HEK293 (cell line): ENCODE results near the gene ANKRD35.

Experiments
- KLF16 ChIP-seq: fragments of 450-650 bp; formaldehyde crosslinking; IDR thresholded peaks from 2 replicates; pipeline ENCODE4 v1.5.1; 2017; ENCODE audit warnings: missing biosample characterization, missing genetic modification characterization
- ZBTB11 ChIP-seq: fragments of 450-650 bp; formaldehyde crosslinking; conservative IDR thresholded peaks from 2 replicates; pipeline ENCODE4 v1.5.1; 2016; ENCODE audit warnings: low read depth, missing biosample characterization, missing genetic modification characterization
- ZNF121 ChIP-seq: fragments of 450-650 bp; formaldehyde crosslinking; IDR thresholded peaks from 2 replicates; pipeline ENCODE4 v1.5.1; 2016; ENCODE audit warnings: missing biosample characterization, missing genetic modification characterization
- ZNF140 ChIP-seq: fragments of 450-650 bp; formaldehyde crosslinking; IDR thresholded peaks from 2 replicates; pipeline ENCODE4 v1.5.1; 2016; ENCODE audit warnings: missing biosample characterization, missing genetic modification characterization
- ZNF600 ChIP-seq: fragments of 450-650 bp; formaldehyde crosslinking; IDR thresholded peaks from 2 replicates; pipeline ENCODE4 v1.5.1; 2016; ENCODE audit warnings: missing biosample characterization, missing genetic modification characterization
- ZNF776 ChIP-seq: fragments of 450-650 bp; formaldehyde crosslinking; IDR thresholded peaks from 2 replicates; pipeline ENCODE4 v1.5.0; 2017; ENCODE audit warnings: missing biosample characterization, missing genetic modification characterization, borderline replicate concordance
- ZNF791 ChIP-seq: fragments of 450-650 bp; formaldehyde crosslinking; IDR thresholded peaks from 2 replicates; pipeline ENCODE4 v1.5.1; 2016; ENCODE audit warnings: missing biosample characterization, missing genetic modification characterization
- TF ChIP-seq, protein P1 (sequence below): fragments of 450-650 bp; formaldehyde crosslinking; IDR thresholded peaks from 2 replicates; pipeline ENCODE4 v1.5.1; 2016; ENCODE audit warnings: missing biosample characterization, missing genetic modification characterization
- TF ChIP-seq, protein P2 (sequence below): fragments of 450-650 bp; formaldehyde crosslinking; IDR thresholded peaks from 2 replicates; pipeline ENCODE4 v1.5.1; 2016; ENCODE audit warnings: missing biosample characterization, missing genetic modification characterization
- TF ChIP-seq, protein P3 (sequence below): fragments of 450-650 bp; formaldehyde crosslinking; IDR thresholded peaks from 2 replicates; pipeline ENCODE4 v1.5.1; 2016; ENCODE audit warnings: missing biosample characterization, missing genetic modification characterization

DNA sequence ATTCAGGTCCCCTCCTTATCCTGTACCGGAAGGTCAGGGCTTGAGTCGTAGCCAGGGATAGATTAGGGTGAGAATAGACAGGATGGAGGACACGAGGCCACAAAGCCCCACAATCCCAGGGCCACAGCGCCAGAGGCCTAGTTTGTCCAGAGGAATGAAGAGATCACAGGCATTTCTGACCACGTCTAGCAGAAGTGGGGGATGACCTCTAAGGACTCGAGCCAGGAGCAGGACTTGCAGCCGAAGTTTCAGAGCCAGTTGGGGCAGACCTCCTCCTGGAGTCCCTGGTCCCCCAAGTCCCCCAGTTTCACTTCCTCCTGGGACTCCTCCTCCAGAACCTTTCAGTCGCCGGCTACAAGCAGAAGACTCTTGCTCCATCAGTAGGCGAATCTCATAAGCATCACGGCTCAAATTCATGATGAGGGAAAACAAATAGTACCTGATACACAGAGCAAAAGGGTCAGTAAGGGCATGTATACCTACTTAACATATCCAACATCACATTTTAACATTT lies 26.5 kb upstream of the ANKRD35 start:
- TF ChIP-seq, protein P1, sequence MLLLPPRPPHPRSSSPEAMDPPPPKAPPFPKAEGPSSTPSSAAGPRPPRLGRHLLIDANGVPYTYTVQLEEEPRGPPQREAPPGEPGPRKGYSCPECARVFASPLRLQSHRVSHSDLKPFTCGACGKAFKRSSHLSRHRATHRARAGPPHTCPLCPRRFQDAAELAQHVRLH (tag by site-specific recombination) = no peak
- no peak for TF ChIP-seq ZNF791 (tag by site-specific recombination)
- no peak for TF ChIP-seq ZBTB11 (tag by site-specific recombination)
- TF ChIP-seq, protein P2, sequence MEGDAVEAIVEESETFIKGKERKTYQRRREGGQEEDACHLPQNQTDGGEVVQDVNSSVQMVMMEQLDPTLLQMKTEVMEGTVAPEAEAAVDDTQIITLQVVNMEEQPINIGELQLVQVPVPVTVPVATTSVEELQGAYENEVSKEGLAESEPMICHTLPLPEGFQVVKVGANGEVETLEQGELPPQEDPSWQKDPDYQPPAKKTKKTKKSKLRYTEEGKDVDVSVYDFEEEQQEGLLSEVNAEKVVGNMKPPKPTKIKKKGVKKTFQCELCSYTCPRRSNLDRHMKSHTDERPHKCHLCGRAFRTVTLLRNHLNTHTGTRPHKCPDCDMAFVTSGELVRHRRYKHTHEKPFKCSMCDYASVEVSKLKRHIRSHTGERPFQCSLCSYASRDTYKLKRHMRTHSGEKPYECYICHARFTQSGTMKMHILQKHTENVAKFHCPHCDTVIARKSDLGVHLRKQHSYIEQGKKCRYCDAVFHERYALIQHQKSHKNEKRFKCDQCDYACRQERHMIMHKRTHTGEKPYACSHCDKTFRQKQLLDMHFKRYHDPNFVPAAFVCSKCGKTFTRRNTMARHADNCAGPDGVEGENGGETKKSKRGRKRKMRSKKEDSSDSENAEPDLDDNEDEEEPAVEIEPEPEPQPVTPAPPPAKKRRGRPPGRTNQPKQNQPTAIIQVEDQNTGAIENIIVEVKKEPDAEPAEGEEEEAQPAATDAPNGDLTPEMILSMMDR (tag by site-specific recombination) = no peak
- no peak for TF ChIP-seq ZNF600 (tag by site-specific recombination)
- TF ChIP-seq ZNF121 (tag by site-specific recombination) = no peak
- no peak for TF ChIP-seq ZNF776 (tag by site-specific recombination)
- no peak for TF ChIP-seq KLF16 (tag by site-specific recombination)
- TF ChIP-seq, protein P3, sequence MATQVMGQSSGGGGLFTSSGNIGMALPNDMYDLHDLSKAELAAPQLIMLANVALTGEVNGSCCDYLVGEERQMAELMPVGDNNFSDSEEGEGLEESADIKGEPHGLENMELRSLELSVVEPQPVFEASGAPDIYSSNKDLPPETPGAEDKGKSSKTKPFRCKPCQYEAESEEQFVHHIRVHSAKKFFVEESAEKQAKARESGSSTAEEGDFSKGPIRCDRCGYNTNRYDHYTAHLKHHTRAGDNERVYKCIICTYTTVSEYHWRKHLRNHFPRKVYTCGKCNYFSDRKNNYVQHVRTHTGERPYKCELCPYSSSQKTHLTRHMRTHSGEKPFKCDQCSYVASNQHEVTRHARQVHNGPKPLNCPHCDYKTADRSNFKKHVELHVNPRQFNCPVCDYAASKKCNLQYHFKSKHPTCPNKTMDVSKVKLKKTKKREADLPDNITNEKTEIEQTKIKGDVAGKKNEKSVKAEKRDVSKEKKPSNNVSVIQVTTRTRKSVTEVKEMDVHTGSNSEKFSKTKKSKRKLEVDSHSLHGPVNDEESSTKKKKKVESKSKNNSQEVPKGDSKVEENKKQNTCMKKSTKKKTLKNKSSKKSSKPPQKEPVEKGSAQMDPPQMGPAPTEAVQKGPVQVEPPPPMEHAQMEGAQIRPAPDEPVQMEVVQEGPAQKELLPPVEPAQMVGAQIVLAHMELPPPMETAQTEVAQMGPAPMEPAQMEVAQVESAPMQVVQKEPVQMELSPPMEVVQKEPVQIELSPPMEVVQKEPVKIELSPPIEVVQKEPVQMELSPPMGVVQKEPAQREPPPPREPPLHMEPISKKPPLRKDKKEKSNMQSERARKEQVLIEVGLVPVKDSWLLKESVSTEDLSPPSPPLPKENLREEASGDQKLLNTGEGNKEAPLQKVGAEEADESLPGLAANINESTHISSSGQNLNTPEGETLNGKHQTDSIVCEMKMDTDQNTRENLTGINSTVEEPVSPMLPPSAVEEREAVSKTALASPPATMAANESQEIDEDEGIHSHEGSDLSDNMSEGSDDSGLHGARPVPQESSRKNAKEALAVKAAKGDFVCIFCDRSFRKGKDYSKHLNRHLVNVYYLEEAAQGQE (tag by site-specific recombination) = no peak
- no peak for TF ChIP-seq ZNF140 (tag by site-specific recombination)
